ENCODE measurements around the gene NFIA. TPM values are rescaled to one million over a fixed set of nuclear protein-coding genes. Genes with fewer than 3 reads are reported as not detected.

Gene NFIA
- total RNA-seq, 1 experiment from 2014 or later = 38.6 TPM

- Mint-ChIP-seq H3K4me3 (ENCODE audit: low read depth, unreplicated experiment) (no peak overlapping the region), H3K27ac (ENCODE audit: unreplicated experiment) (no peak overlapping the region), H3K9me3 (ENCODE audit: low read depth, unreplicated experiment) (peaks cover 3% of the 10 kb centered on the region), H3K36me3 (ENCODE audit: insufficient read depth, unreplicated experiment) (no peaks in the 10 kb centered on the region), H3K4me1 (ENCODE audit: low read depth, unreplicated experiment) (no peaks in the 10 kb centered on the region), H3K27me3 (ENCODE audit: unreplicated experiment) (no peaks in the 10 kb centered on the region)
- intact Hi-C loops (cut with micrococcal nuclease; ENCODE audit: unreplicated experiment) = no loop called here
- no peak for DNase-seq
- CTCF ChIA-PET = no interaction called here
- BruUV-seq (replicated peaks) = no TSS peak
- TF ChIP-seq, protein P1, sequence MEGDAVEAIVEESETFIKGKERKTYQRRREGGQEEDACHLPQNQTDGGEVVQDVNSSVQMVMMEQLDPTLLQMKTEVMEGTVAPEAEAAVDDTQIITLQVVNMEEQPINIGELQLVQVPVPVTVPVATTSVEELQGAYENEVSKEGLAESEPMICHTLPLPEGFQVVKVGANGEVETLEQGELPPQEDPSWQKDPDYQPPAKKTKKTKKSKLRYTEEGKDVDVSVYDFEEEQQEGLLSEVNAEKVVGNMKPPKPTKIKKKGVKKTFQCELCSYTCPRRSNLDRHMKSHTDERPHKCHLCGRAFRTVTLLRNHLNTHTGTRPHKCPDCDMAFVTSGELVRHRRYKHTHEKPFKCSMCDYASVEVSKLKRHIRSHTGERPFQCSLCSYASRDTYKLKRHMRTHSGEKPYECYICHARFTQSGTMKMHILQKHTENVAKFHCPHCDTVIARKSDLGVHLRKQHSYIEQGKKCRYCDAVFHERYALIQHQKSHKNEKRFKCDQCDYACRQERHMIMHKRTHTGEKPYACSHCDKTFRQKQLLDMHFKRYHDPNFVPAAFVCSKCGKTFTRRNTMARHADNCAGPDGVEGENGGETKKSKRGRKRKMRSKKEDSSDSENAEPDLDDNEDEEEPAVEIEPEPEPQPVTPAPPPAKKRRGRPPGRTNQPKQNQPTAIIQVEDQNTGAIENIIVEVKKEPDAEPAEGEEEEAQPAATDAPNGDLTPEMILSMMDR (IDR thresholded peaks at IDR 0.05; ENCODE audit: unreplicated experiment) = no peak
These were observed 228.2 kb downstream of the NFIA start for GRCh38 chr1:61310538-61310937.

DNA sequence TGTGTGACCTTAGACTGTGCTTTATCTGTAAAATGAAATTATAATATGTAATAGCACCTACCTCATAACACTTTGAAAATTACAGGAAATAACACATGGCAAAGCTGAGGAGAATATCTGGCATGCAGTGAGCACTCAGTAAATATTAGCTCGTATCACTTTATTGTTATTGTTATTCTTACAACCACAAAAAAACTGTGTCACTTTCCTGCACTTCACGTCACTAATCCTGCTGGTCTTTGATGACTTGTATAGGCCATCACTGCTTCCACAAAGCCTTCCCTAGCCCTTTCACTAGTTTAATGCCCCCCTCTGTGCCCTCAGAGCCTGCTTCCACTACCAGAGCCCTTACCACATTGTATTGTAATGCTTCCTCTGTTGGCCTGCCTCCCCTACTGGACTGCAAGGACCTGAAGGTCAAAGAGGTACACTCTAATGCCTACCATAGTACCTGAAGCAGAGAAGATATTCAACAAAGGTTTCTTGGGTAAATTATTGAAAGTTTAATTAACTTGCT is 231.6 kb downstream of the NFIA start:
- TF ChIP-seq, protein P1 (IDR thresholded peaks at IDR 0.05; ENCODE audit: unreplicated experiment) = no peak
- no peaks in the 10 kb centered on the region for H3K27me3 Mint-ChIP-seq (ENCODE audit: unreplicated experiment)
- intact Hi-C loops (cut with micrococcal nuclease; ENCODE audit: unreplicated experiment) = no loop called here
- no peaks in the 10 kb centered on the region for H3K36me3 Mint-ChIP-seq (ENCODE audit: insufficient read depth, unreplicated experiment)
- no peak for DNase-seq
- peaks cover 7% of the 10 kb centered on the region for H3K4me1 Mint-ChIP-seq (ENCODE audit: low read depth, unreplicated experiment)
- H3K27ac Mint-ChIP-seq (ENCODE audit: unreplicated experiment) = no peak overlapping the region
- H3K4me3 Mint-ChIP-seq (ENCODE audit: low read depth, unreplicated experiment) = no peak overlapping the region
- BruUV-seq (replicated peaks) = no TSS peak
- CTCF ChIA-PET = no interaction called here
- peaks cover 3% of the 10 kb centered on the region for H3K9me3 Mint-ChIP-seq (ENCODE audit: low read depth, unreplicated experiment)

DNA sequence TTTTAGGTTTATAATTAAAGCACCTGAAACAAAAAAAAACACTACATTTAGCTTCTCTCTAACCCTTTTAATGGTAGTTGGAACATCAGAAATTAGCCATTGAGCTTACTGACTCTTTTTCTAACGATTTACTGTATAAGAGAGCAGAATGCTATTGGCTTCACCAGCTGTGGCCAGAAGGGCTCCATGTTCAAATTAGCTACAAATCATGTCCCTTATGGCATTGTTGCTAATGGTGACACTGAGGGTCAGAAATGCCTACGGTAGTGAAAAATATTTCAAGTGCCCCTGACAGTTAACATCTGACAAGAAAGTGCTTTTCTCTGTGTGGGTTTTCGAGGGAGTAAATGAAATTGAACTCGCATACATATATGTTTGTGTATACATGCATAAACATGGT is 232.7 kb downstream of the NFIA start:
- no TSS peak for BruUV-seq (replicated peaks)
- Mint-ChIP-seq H3K27me3 (ENCODE audit: unreplicated experiment) (no peaks in the 10 kb centered on the region), H3K36me3 (ENCODE audit: insufficient read depth, unreplicated experiment) (no peaks in the 10 kb centered on the region), H3K9me3 (ENCODE audit: low read depth, unreplicated experiment) (peaks cover 3% of the 10 kb centered on the region), H3K27ac (ENCODE audit: unreplicated experiment) (no peak overlapping the region), H3K4me1 (ENCODE audit: low read depth, unreplicated experiment) (peaks cover 18% of the 10 kb centered on the region), H3K4me3 (ENCODE audit: low read depth, unreplicated experiment) (no peak overlapping the region)
- TF ChIP-seq, protein P1 (IDR thresholded peaks at IDR 0.05; ENCODE audit: unreplicated experiment) = no peak
- no peak for DNase-seq
- intact Hi-C loops (cut with micrococcal nuclease; ENCODE audit: unreplicated experiment) = no loop called here
- CTCF ChIA-PET = no interaction called here

DNA sequence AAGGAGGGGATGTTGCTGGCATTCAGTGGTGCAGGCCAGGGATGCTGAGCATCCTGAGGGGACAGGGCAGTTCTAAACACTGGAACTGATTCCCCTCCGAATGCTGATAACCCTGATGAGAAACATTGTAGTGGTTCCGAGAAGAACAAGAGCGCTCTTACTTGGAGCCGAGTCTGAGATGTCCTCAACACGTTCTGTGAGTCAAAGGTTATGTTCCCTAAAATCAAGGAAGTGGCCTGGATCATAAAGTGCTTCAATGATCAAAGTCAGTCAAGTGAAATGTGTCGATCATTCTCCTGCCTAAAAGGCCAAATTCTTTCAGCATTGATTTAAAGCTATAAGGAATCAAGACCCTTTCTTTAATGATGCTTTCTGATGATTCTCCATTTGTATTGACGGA is 234.1 kb downstream of the NFIA start:
- Mint-ChIP-seq H3K36me3 (ENCODE audit: insufficient read depth, unreplicated experiment) (no peaks in the 10 kb centered on the region), H3K27ac (ENCODE audit: unreplicated experiment) (no peak overlapping the region), H3K27me3 (ENCODE audit: unreplicated experiment) (no peaks in the 10 kb centered on the region), H3K9me3 (ENCODE audit: low read depth, unreplicated experiment) (peaks cover 3% of the 10 kb centered on the region), H3K4me1 (ENCODE audit: low read depth, unreplicated experiment) (peaks cover 18% of the 10 kb centered on the region), H3K4me3 (ENCODE audit: low read depth, unreplicated experiment) (no peak overlapping the region)
- intact Hi-C loops (cut with micrococcal nuclease; ENCODE audit: unreplicated experiment) = no loop called here
- no peak for DNase-seq
- TF ChIP-seq, protein P1 (IDR thresholded peaks at IDR 0.05; ENCODE audit: unreplicated experiment) = no peak
- CTCF ChIA-PET = no interaction called here
- no TSS peak for BruUV-seq (replicated peaks)

Measured in Calu3 (cell line).